ENCODE results near the gene CABLES1.
A peak's percentile ranks its signal among the peaks of the same experiment; 100 is the strongest.

Gene CABLES1

GRCh38 chr18:23135550-23136325 is 453 bp downstream of the CABLES1 start:
- peak overlapping the region; percentile 97 for H2BK120ac ChIP-seq (ENCODE audit: low read depth, low read length)
- peak overlapping the region; percentile 64 to 65 for H3K4ac ChIP-seq (ENCODE audit: low read depth in 1 of 2, low read length in 2 of 2)
- peaks cover 18% of the 10 kb centered on the region for H3K4me1 ChIP-seq (ENCODE audit: control insufficient read depth, insufficient read depth, low read depth, low read length)
- no peaks in the 10 kb centered on the region for H3K9me3 ChIP-seq (ENCODE audit: control insufficient read depth, low read length)
- H2BK5ac ChIP-seq (ENCODE audit: low read depth, low read length, poor library complexity, severe bottlenecking), result peak overlapping the region; percentile 85
- peak overlapping the region in 1 of 2 experiments; percentile 74 for H3K14ac ChIP-seq (ENCODE audit: low read length in 2 of 2)
- H3K27me3 ChIP-seq (ENCODE audit: control insufficient read depth in 1 of 2, insufficient read depth in 1 of 2, low read length in 2 of 2), result no peaks in the 10 kb centered on the region
- H4K91ac ChIP-seq (ENCODE audit: low read length), result peak overlapping the region; percentile 93
- peak overlapping the region; percentile 86 to 97 for H3K18ac ChIP-seq (ENCODE audit: low read depth in 1 of 2, low read length in 2 of 2)
- H3K4me2 ChIP-seq (ENCODE audit: low read length, poor library complexity, severe bottlenecking), result peak overlapping the region; percentile 97
- H2AFZ ChIP-seq (ENCODE audit: low read depth, low read length), result peak overlapping the region; percentile 72
- peak overlapping the region; percentile 86 for H3K9ac ChIP-seq (ENCODE audit: low read length)
- peak overlapping the region; percentile 66 to 86 for H2BK12ac ChIP-seq (ENCODE audit: low read length in 2 of 2)
- no peak overlapping the region for H2AK5ac ChIP-seq (ENCODE audit: low read length, severe bottlenecking)
- DNase-seq, result peak; percentile 48
- under 1% methylated on average over 23 of the region's 134 CpGs for WGBS
- H3K23ac ChIP-seq (ENCODE audit: low read length in 2 of 2), result peak overlapping the region in 1 of 2 experiments; percentile 50
- H2BK15ac ChIP-seq (ENCODE audit: low read depth, poor library complexity, severe bottlenecking), result peak overlapping the region; percentile 100
- H3K4me3 ChIP-seq (ENCODE audit: insufficient read depth in 1 of 2, low read depth in 1 of 2, low read length in 2 of 2), result peak overlapping the region; percentile 79 to 88
- H4K8ac ChIP-seq (ENCODE audit: low read length), result peak overlapping the region; percentile 83
- no peak overlapping the region for H3K27ac ChIP-seq (ENCODE audit: low read length, poor library complexity, severe bottlenecking)
- peaks cover 23% of the 10 kb centered on the region for H3K79me1 ChIP-seq (replicated peaks; ENCODE audit: low read length, poor library complexity, severe bottlenecking)
- H3K36me3 ChIP-seq (ENCODE audit: control insufficient read depth in 1 of 2, insufficient read depth in 2 of 2, low read depth in 1 of 2, low read length in 2 of 2), result peaks cover 0 to 8% of the 10 kb centered on the region in 2 experiments

DNA sequence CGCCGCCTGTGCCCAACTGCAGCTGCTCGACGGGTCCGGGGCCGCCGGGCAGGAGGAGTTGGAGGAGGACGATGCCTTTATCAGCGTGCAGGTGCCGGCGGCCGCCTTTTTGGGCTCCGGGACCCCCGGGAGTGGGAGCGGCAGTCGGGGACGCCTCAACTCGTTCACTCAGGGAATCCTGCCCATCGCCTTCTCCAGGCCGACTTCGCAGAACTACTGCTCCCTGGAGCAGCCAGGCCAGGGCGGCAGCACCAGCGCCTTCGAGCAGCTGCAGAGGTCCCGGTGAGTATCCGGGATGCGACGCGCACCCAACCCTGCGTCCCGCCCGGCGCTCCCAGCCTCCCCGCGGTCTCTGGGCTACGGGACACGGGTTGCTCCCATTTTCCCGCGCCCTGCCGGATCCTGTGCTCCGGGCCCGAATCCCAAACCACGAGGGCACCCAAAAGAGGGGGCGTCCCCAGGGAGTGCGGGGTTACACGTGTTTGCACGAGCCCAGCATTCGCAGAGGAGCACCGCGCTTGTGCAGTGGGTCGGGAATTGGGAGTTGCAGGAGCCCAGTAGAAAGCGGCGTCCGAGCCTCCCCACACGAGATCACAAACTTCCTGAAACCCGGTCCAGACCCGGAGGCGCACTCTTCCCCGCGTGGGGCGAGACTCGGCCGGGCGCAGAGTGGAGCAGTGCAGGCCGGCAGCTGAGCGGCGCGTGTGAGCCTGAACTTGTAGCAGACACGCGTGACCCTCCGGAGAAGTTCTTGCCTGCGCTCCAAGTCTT is 1.2 kb downstream of the CABLES1 start:
- no peak overlapping the region for H3K27ac ChIP-seq (ENCODE audit: low read length, poor library complexity, severe bottlenecking)
- H2BK120ac ChIP-seq (ENCODE audit: low read depth, low read length), result peak overlapping the region; percentile 97
- H3K9me3 ChIP-seq (ENCODE audit: control insufficient read depth, low read length), result no peaks in the 10 kb centered on the region
- H3K4me2 ChIP-seq (ENCODE audit: low read length, poor library complexity, severe bottlenecking), result peak overlapping the region; percentile 74
- no peak overlapping the region for H2AK5ac ChIP-seq (ENCODE audit: low read length, severe bottlenecking)
- peak overlapping the region; percentile 70 for H4K91ac ChIP-seq (ENCODE audit: low read length)
- peak overlapping the region; percentile 24 for H2BK5ac ChIP-seq (ENCODE audit: low read depth, low read length, poor library complexity, severe bottlenecking)
- 2% methylated on average over 60 of the region's 72 CpGs for WGBS
- H3K14ac ChIP-seq (ENCODE audit: low read length in 2 of 2), result peak overlapping the region in 1 of 2 experiments; percentile 68
- peak overlapping the region; percentile 56 to 59 for H2BK12ac ChIP-seq (ENCODE audit: low read length in 2 of 2)
- H4K8ac ChIP-seq (ENCODE audit: low read length), result peak overlapping the region; percentile 69
- peak overlapping the region; percentile 21 for H2AFZ ChIP-seq (ENCODE audit: low read depth, low read length)
- H3K36me3 ChIP-seq (ENCODE audit: control insufficient read depth in 1 of 2, insufficient read depth in 2 of 2, low read depth in 1 of 2, low read length in 2 of 2), result peaks cover 0 to 8% of the 10 kb centered on the region in 2 experiments
- H3K27me3 ChIP-seq (ENCODE audit: control insufficient read depth in 1 of 2, insufficient read depth in 1 of 2, low read length in 2 of 2), result no peaks in the 10 kb centered on the region
- peak overlapping the region; percentile 79 to 88 for H3K4me3 ChIP-seq (ENCODE audit: insufficient read depth in 1 of 2, low read depth in 1 of 2, low read length in 2 of 2)
- H3K9ac ChIP-seq (ENCODE audit: low read length), result peak overlapping the region; percentile 86
- peaks cover 27% of the 10 kb centered on the region for H3K79me1 ChIP-seq (replicated peaks; ENCODE audit: low read length, poor library complexity, severe bottlenecking)
- peaks cover 24% of the 10 kb centered on the region for H3K4me1 ChIP-seq (ENCODE audit: control insufficient read depth, insufficient read depth, low read depth, low read length)
- peak overlapping the region; percentile 84 to 97 for H3K18ac ChIP-seq (ENCODE audit: low read depth in 1 of 2, low read length in 2 of 2)
- H2BK15ac ChIP-seq (ENCODE audit: low read depth, poor library complexity, severe bottlenecking), result peak overlapping the region; percentile 100
- DNase-seq, result peak; percentile 58
- peak overlapping the region in 1 of 2 experiments; percentile 96 for H3K23ac ChIP-seq (ENCODE audit: low read length in 2 of 2)
- H3K4ac ChIP-seq (ENCODE audit: low read depth in 1 of 2, low read length in 2 of 2), result peak overlapping the region; percentile 64 to 65

DNA sequence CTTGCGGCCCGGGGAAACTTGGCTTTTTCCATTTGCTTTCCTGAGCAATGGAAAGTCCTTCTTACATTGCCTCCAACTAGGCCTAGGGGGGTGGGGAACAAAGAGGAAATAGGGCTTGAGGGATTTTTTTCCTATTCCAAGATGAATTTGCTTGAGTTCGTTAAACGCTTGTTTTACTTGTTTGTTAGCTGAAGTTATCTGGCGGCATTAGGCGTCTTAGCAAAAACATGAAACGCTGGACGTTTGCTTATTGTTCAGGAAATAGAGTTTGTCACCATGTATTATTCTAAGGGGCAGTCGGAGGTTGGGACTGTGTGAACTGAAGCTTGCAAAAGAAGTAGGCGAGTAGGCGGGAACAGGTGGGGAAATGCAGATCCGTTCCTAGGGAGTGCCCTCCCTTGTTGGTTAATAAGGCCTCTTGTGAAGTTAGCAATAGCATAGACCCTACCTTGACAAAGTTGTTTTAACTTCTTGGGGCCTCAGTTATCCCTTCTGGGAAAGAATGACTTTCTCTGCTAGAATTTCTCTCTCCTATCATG is 1.9 kb downstream of the CABLES1 start:
- WGBS, result 22% methylated on average over 9 of the region's 12 CpGs
- H4K91ac ChIP-seq (ENCODE audit: low read length), result no peak overlapping the region
- peaks cover 29% of the 10 kb centered on the region for H3K4me1 ChIP-seq (ENCODE audit: control insufficient read depth, insufficient read depth, low read depth, low read length)
- peak overlapping the region in 1 of 2 experiments; percentile 59 for H2BK12ac ChIP-seq (ENCODE audit: low read length in 2 of 2)
- H3K27ac ChIP-seq (ENCODE audit: low read length, poor library complexity, severe bottlenecking), result no peak overlapping the region
- H3K4me3 ChIP-seq (ENCODE audit: insufficient read depth in 1 of 2, low read depth in 1 of 2, low read length in 2 of 2), result peak overlapping the region; percentile 79 to 88
- no peak overlapping the region for H4K8ac ChIP-seq (ENCODE audit: low read length)
- peak; percentile 61 for DNase-seq
- H2AK5ac ChIP-seq (ENCODE audit: low read length, severe bottlenecking), result no peak overlapping the region
- H3K14ac ChIP-seq (ENCODE audit: low read length in 2 of 2), result peak overlapping the region in 1 of 2 experiments; percentile 68
- peaks cover 0 to 8% of the 10 kb centered on the region in 2 experiments for H3K36me3 ChIP-seq (ENCODE audit: control insufficient read depth in 1 of 2, insufficient read depth in 2 of 2, low read depth in 1 of 2, low read length in 2 of 2)
- H2BK15ac ChIP-seq (ENCODE audit: low read depth, poor library complexity, severe bottlenecking), result no peak overlapping the region
- H2BK120ac ChIP-seq (ENCODE audit: low read depth, low read length), result no peak overlapping the region
- H3K27me3 ChIP-seq (ENCODE audit: control insufficient read depth in 1 of 2, insufficient read depth in 1 of 2, low read length in 2 of 2), result no peaks in the 10 kb centered on the region
- peak overlapping the region in 1 of 2 experiments; percentile 84 for H3K18ac ChIP-seq (ENCODE audit: low read depth in 1 of 2, low read length in 2 of 2)
- peak overlapping the region; percentile 86 for H3K9ac ChIP-seq (ENCODE audit: low read length)
- H3K4ac ChIP-seq (ENCODE audit: low read depth in 1 of 2, low read length in 2 of 2), result peak overlapping the region in 1 of 2 experiments; percentile 54
- no peak overlapping the region for H2AFZ ChIP-seq (ENCODE audit: low read depth, low read length)
- H2BK5ac ChIP-seq (ENCODE audit: low read depth, low read length, poor library complexity, severe bottlenecking), result no peak overlapping the region
- H3K79me1 ChIP-seq (replicated peaks; ENCODE audit: low read length, poor library complexity, severe bottlenecking), result peaks cover 32% of the 10 kb centered on the region
- no peaks in the 10 kb centered on the region for H3K9me3 ChIP-seq (ENCODE audit: control insufficient read depth, low read length)
- H3K4me2 ChIP-seq (ENCODE audit: low read length, poor library complexity, severe bottlenecking), result peak overlapping the region; percentile 74
- H3K23ac ChIP-seq (ENCODE audit: low read length in 2 of 2), result no peak overlapping the region

All from mesenchymal stem cell (in vitro differentiated cells and primary cell).